Hepatocyte (in vitro differentiated cells): ENCODE measurements around the gene CD3E.

ENCODE experiments used
- EZH2 ChIP-seq: fragments of 200-600 bp; sonication (generic); IDR thresholded peaks from 2 replicates; pipeline ENCODE4 v1.6.1; 2016; ENCODE audit warnings: antibody characterized with exemption, mild to moderate bottlenecking, borderline replicate concordance
- EZH2phosphoT487 ChIP-seq: fragments of 200-600 bp; sonication (generic); IDR thresholded peaks from one replicate; pipeline ENCODE4 v1.6.1; 2018; ENCODE audit warnings: antibody characterized with exemption, mild to moderate bottlenecking, low read depth, moderate library complexity; ENCODE audit not compliant: unreplicated experiment, severe bottlenecking
- TF ChIP-seq, protein P1 (sequence below): fragments of 200-600 bp; sonication (generic); IDR thresholded peaks from 2 replicates; pipeline ENCODE4 v1.5.1; 2016; ENCODE audit warnings: antibody characterized with exemption, mild to moderate bottlenecking; ENCODE audit not compliant: poor library complexity

- TF ChIP-seq, protein P1, sequence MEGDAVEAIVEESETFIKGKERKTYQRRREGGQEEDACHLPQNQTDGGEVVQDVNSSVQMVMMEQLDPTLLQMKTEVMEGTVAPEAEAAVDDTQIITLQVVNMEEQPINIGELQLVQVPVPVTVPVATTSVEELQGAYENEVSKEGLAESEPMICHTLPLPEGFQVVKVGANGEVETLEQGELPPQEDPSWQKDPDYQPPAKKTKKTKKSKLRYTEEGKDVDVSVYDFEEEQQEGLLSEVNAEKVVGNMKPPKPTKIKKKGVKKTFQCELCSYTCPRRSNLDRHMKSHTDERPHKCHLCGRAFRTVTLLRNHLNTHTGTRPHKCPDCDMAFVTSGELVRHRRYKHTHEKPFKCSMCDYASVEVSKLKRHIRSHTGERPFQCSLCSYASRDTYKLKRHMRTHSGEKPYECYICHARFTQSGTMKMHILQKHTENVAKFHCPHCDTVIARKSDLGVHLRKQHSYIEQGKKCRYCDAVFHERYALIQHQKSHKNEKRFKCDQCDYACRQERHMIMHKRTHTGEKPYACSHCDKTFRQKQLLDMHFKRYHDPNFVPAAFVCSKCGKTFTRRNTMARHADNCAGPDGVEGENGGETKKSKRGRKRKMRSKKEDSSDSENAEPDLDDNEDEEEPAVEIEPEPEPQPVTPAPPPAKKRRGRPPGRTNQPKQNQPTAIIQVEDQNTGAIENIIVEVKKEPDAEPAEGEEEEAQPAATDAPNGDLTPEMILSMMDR: no peak
- TF ChIP-seq EZH2: no peak
- TF ChIP-seq EZH2phosphoT487: no peak
Observed at GRCh38 chr11:118263112-118263511, 41.4 kb upstream of the CD3E start.
